Adrenal gland (tissue), 12 donors: ENCODE measurements around the gene TERF2IP. TPM values are rescaled to one million over a fixed set of nuclear protein-coding genes. Genes with fewer than 3 reads are reported as not detected.

Experiments
- DNase-seq, 7 donors: peaks; one replicate each; pipeline ENCODE4 v3.0.0-alpha.2; 2019 to 2020
- H3K27ac ChIP-seq, 5 donors: fragments of 200-600 bp; sonication (generic) in 4 of 5; 1 replicate in 3 of 5; 2 replicates in 2 of 5; pipeline versions ENCODE4 v1.5.1 to v1.8.0; 2016 to 2020; ENCODE audit warnings: mild to moderate bottlenecking in 1 of 5
- H3K27me3 ChIP-seq: fragments of 200-600 bp; 2 replicates; pipeline ENCODE4 v1.8.0; 2021
- H3K36me3 ChIP-seq, 2 donors: fragments of 200-600 bp; replicated peaks in 1 of 2; 1 replicate in 1 of 2; 2 replicates in 1 of 2; pipeline versions ENCODE4 v1.5.1 to v1.8.0; 2018 to 2022
- H3K4me1 ChIP-seq, 2 donors: fragments of 200-600 bp; replicated peaks in 1 of 2; 1 replicate in 1 of 2; 2 replicates in 1 of 2; pipeline versions ENCODE4 v1.5.1 to v1.8.0; 2018 to 2021
- H3K4me3 ChIP-seq, 4 donors: fragments of 200-600 bp; sonication (generic) in 3 of 4; one replicate each; pipeline ENCODE4 v1.5.1; 2016 to 2018
- H3K9me3 ChIP-seq, 3 donors: fragments of 200-600 bp; sonication (generic) in 1 of 3; replicated peaks in 1 of 3; 1 replicate in 2 of 3; 2 replicates in 1 of 3; pipeline versions ENCODE4 v1.5.1 to v1.8.0; 2016 to 2021
- CTCF ChIP-seq, 6 experiments: fragments of 450-650 bp in 4 of 6; fragments of 200-600 bp in 2 of 6; sonication (generic) in 1 of 6; IDR thresholded peaks; 1 replicate in 5 of 6; 2 replicates in 1 of 6; pipeline versions ENCODE4 v1.5.1 to v1.8.0; 2016 to 2021; ENCODE audit warnings: antibody characterized with exemption in 6 of 6, mild to moderate bottlenecking in 2 of 6, moderate library complexity in 1 of 6
- POLR2A ChIP-seq, 2 donors: fragments of 450-650 bp; IDR thresholded peaks; one replicate each; pipeline ENCODE4 v1.6.1; 2017; ENCODE audit warnings: antibody characterized with exemption in 2 of 2, mild to moderate bottlenecking in 2 of 2, moderate library complexity in 1 of 2
- WGBS, 4 donors: extraction: QIAGEN DNeasy Blood & Tissue Kit in 2 of 4; methylation state at CpG; one replicate each; pipeline versions ENCODE4 v1.1.5 to v1.1.7; 2013 to 2017; 5-methylcytosine and 5-hydroxymethylcytosine counted together
- intact Hi-C, 2 donors: fragments of 100-400 bp; cut with DNase I; formaldehyde crosslinking; loops; one replicate each; pipeline versions ENCODE4 v1.14.1 to v1.15.0; 2022 to 2023
- polyA plus RNA-seq, 3 donors: library from polyadenylated mRNA; stranded (reverse); fragments of 200-250 nt in 2 of 3; fragments of 350-450 nt in 1 of 3; fragmentation: Illumina TruSeq in 1 of 3; extraction: RNeasy Lipid Tissue Mini Kit (QIAGEN cat#74804) in 1 of 3; gene quantifications; one replicate each; pipeline ENCODE4 v1.2.3, GENCODE V29; 2013 to 2014
- total RNA-seq, 9 donors: library from RNA; depleted of rRNA in 4 of 9; stranded (reverse); fragments of >200 nt in 4 of 9; fragments of 120-200 nt in 1 of 9; fragmentation: NEBNext Ultra II Directional in 1 of 9; extraction: Animal tissue kit (Norgen Biotek cat#: 25700) in 1 of 9; gene quantifications; one replicate each; pipeline versions ENCODE4 v1.1.0 to v1.2.4, GENCODE V29; 2013 to 2023
- donor health status: healthy with polysubstance abuse.
- donor health status: Bipolar disorder and iron deficiency.
- donor health status: DM: yes; HTN: yes; CAD: no.
- donor health status: DM: no; HTN: no; CAD: no.
- donor health status: DM: no; HTN: no; CAD: no.
- donor health status: DM: yes; HTN: yes; CAD: no.

Gene TERF2IP
- total and polyA plus RNA-seq, 12 donors = 86.2 to 178 (median 107) TPM

GRCh38 chr16:75682308-75682707 is 34.7 kb downstream of the TERF2IP start:
- Histone ChIP-seq H3K4me1 (no peaks in the 10 kb centered on the region), H3K27ac (no peak overlapping the region), H3K4me3 (no peak overlapping the region), H3K9me3 (no peaks in the 10 kb centered on the region), H3K27me3 (no peaks in the 10 kb centered on the region), H3K36me3 (no peaks in the 10 kb centered on the region)
- intact Hi-C loops = no loop called here
- TF ChIP-seq POLR2A (IDR thresholded peaks at IDR 0.05) (no peak), CTCF (IDR thresholded peaks at IDR 0.05) (no peak)
- WGBS, 4 donors = 82 to 89% (median 85%) methylated on average over 14 of the region's 14 CpGs
- DNase-seq = no peak

GRCh38 chr16:75687361-75687760 is 39.8 kb downstream of the TERF2IP start:
- DNase-seq = no peak
- TF ChIP-seq POLR2A (IDR thresholded peaks at IDR 0.05) = no peak
- TF ChIP-seq CTCF (IDR thresholded peaks at IDR 0.05) = no peak
- Histone ChIP-seq H3K9me3 (no peaks in the 10 kb centered on the region), H3K4me1 (no peaks in the 10 kb centered on the region), H3K4me3 (no peak overlapping the region), H3K27ac (no peak overlapping the region), H3K27me3 (no peaks in the 10 kb centered on the region), H3K36me3 (no peaks in the 10 kb centered on the region)
- intact Hi-C loops = no loop called here

GRCh38 chr16:75695708-75696107 is 48.1 kb downstream of the TERF2IP start:
- no peaks in the 10 kb centered on the region for H3K4me1 ChIP-seq
- no peaks in the 10 kb centered on the region for H3K36me3 ChIP-seq
- no peak overlapping the region for H3K27ac ChIP-seq
- H3K4me3 ChIP-seq = no peak overlapping the region
- WGBS, 4 donors = 74 to 80% (median 79%) methylated on average over 6 of the region's 6 CpGs
- intact Hi-C loops = no loop called here
- H3K27me3 ChIP-seq = no peaks in the 10 kb centered on the region
- TF ChIP-seq POLR2A (IDR thresholded peaks at IDR 0.05) (no peak), CTCF (IDR thresholded peaks at IDR 0.05) (no peak)
- no peak for DNase-seq
- H3K9me3 ChIP-seq = no peaks in the 10 kb centered on the region

GRCh38 chr16:75697571-75697970 is 50.0 kb downstream of the TERF2IP start:
- 85 to 92% (median 89%) methylated on average over 5 of the region's 5 CpGs for WGBS, 4 donors
- Histone ChIP-seq H3K4me1 (no peaks in the 10 kb centered on the region), H3K27ac (no peak overlapping the region), H3K9me3 (no peaks in the 10 kb centered on the region), H3K4me3 (no peak overlapping the region), H3K27me3 (no peaks in the 10 kb centered on the region), H3K36me3 (no peaks in the 10 kb centered on the region)
- intact Hi-C loops = no loop called here
- DNase-seq = no peak
- no peak for TF ChIP-seq CTCF (IDR thresholded peaks at IDR 0.05)
- no peak for TF ChIP-seq POLR2A (IDR thresholded peaks at IDR 0.05)
